ENCODE data around the gene NOS3. TPM values are rescaled to one million over a fixed set of nuclear protein-coding genes. Genes with fewer than 3 reads are reported as not detected.

Gene NOS3
- total and polyA plus RNA-seq, 9 of the 15 experiments (the other 6 are each of a cell fraction or from before 2014, with no cell fraction given), result 1.1 to 121 (median 23.6) TPM

DNA sequence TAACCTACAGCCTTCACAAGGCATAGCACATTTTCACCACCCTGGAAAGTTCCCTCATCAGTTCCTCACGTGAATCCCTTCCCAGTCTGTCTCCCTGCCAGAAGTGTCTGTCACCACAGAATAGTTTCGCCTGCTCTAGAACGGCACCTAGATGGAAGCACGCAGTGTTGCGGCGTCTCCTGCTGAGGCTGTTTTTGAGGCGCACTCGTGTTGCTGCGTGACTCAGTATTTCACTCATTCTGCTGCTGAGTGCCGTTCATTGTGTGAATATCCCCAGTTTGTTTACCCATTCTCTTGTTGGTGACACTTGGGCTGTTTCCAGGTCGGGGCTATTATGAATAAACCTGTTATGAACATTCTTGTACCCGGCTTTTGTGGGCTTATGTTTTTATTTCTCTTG, 12.8 kb downstream of the NOS3 start (continued):
- TF ChIP-seq ZNF444 (CRISPR knock-in tag; IDR thresholded peaks at IDR 0.05), result no peak
- TF ChIP-seq, protein P1, sequence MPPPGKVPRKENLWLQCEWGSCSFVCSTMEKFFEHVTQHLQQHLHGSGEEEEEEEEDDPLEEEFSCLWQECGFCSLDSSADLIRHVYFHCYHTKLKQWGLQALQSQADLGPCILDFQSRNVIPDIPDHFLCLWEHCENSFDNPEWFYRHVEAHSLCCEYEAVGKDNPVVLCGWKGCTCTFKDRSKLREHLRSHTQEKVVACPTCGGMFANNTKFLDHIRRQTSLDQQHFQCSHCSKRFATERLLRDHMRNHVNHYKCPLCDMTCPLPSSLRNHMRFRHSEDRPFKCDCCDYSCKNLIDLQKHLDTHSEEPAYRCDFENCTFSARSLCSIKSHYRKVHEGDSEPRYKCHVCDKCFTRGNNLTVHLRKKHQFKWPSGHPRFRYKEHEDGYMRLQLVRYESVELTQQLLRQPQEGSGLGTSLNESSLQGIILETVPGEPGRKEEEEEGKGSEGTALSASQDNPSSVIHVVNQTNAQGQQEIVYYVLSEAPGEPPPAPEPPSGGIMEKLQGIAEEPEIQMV (tag; conservative IDR thresholded peaks at IDR 0.05; ENCODE audit: low read depth), result no peak
- no peak for TF ChIP-seq ARHGAP35 (IDR thresholded peaks at IDR 0.05; ENCODE audit: partially characterized antibody)
- TF ChIP-seq PHB (CRISPR knock-in tag; IDR thresholded peaks at IDR 0.05), result no peak
- TF ChIP-seq MCM2 (IDR thresholded peaks at IDR 0.05; ENCODE audit: low read depth), result no peak
- TF ChIP-seq PPARD (CRISPR knock-in tag; IDR thresholded peaks at IDR 0.05), result no peak
- TF ChIP-seq NFIX (CRISPR knock-in tag; IDR thresholded peaks at IDR 0.05; ENCODE audit: low read depth), result no peak
- TF ChIP-seq RCOR1 (IDR thresholded peaks at IDR 0.05; ENCODE audit: borderline replicate concordance in 1 of 2, low read depth in 2 of 2, low read length in 2 of 2), result peak in 1 of 2 experiments; percentile 68; a peak in 1 of 4 replicates
- TF ChIP-seq GABPB2 (CRISPR knock-in tag; conservative IDR thresholded peaks at IDR 0.05), result no peak
- TF ChIP-seq ATF7 (IDR thresholded peaks at IDR 0.05), result peak; percentile 54; the same call in 1 of the 2 replicates
- no peak for TF ChIP-seq ZNF134 (CRISPR knock-in tag; conservative IDR thresholded peaks at IDR 0.05)
- TF ChIP-seq, protein P2, sequence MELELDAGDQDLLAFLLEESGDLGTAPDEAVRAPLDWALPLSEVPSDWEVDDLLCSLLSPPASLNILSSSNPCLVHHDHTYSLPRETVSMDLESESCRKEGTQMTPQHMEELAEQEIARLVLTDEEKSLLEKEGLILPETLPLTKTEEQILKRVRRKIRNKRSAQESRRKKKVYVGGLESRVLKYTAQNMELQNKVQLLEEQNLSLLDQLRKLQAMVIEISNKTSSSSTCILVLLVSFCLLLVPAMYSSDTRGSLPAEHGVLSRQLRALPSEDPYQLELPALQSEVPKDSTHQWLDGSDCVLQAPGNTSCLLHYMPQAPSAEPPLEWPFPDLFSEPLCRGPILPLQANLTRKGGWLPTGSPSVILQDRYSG (tag; conservative IDR thresholded peaks at IDR 0.05; ENCODE audit: low read depth), result no peak
- 0 out of 2 replicates have a peak, but pooled peaks have one; percentile 53 for TF ChIP-seq HDAC2 (IDR thresholded peaks at IDR 0.05)
- TF ChIP-seq, protein P3, sequence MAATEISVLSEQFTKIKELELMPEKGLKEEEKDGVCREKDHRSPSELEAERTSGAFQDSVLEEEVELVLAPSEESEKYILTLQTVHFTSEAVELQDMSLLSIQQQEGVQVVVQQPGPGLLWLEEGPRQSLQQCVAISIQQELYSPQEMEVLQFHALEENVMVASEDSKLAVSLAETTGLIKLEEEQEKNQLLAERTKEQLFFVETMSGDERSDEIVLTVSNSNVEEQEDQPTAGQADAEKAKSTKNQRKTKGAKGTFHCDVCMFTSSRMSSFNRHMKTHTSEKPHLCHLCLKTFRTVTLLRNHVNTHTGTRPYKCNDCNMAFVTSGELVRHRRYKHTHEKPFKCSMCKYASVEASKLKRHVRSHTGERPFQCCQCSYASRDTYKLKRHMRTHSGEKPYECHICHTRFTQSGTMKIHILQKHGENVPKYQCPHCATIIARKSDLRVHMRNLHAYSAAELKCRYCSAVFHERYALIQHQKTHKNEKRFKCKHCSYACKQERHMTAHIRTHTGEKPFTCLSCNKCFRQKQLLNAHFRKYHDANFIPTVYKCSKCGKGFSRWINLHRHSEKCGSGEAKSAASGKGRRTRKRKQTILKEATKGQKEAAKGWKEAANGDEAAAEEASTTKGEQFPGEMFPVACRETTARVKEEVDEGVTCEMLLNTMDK (IDR thresholded peaks at IDR 0.05; ENCODE audit: borderline replicate concordance, insufficient read depth, low read depth, low read length, poor library complexity, severe bottlenecking), result no peak
- peak; percentile 71 for TF ChIP-seq SMARCE1 (IDR thresholded peaks at IDR 0.05)
- no peak for TF ChIP-seq SMC3 (conservative IDR thresholded peaks at IDR 0.05; ENCODE audit: insufficient read depth, low read depth, low read length)
- TF ChIP-seq RNF2 (IDR thresholded peaks at IDR 0.05), result no peak
- no peak for TF ChIP-seq ZNF644 (tag; IDR thresholded peaks at IDR 0.05; ENCODE audit: low read depth)
- TF ChIP-seq KLF1 (tag; IDR thresholded peaks at IDR 0.05), result no peak
- TF ChIP-seq, protein P4, sequence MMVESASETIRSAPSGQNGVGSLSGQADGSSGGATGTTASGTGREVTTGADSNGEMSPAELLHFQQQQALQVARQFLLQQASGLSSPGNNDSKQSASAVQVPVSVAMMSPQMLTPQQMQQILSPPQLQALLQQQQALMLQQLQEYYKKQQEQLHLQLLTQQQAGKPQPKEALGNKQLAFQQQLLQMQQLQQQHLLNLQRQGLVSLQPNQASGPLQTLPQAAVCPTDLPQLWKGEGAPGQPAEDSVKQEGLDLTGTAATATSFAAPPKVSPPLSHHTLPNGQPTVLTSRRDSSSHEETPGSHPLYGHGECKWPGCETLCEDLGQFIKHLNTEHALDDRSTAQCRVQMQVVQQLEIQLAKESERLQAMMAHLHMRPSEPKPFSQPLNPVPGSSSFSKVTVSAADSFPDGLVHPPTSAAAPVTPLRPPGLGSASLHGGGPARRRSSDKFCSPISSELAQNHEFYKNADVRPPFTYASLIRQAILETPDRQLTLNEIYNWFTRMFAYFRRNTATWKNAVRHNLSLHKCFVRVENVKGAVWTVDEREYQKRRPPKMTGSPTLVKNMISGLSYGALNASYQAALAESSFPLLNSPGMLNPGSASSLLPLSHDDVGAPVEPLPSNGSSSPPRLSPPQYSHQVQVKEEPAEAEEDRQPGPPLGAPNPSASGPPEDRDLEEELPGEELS (CRISPR knock-in tag; IDR thresholded peaks at IDR 0.05; ENCODE audit: borderline replicate concordance), result no peak
- no peak for TF ChIP-seq KDM4B (IDR thresholded peaks at IDR 0.05; ENCODE audit: borderline replicate concordance in 2 of 2, low read depth in 1 of 2)
- TF ChIP-seq, protein P5, sequence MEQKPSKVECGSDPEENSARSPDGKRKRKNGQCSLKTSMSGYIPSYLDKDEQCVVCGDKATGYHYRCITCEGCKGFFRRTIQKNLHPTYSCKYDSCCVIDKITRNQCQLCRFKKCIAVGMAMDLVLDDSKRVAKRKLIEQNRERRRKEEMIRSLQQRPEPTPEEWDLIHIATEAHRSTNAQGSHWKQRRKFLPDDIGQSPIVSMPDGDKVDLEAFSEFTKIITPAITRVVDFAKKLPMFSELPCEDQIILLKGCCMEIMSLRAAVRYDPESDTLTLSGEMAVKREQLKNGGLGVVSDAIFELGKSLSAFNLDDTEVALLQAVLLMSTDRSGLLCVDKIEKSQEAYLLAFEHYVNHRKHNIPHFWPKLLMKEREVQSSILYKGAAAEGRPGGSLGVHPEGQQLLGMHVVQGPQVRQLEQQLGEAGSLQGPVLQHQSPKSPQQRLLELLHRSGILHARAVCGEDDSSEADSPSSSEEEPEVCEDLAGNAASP (IDR thresholded peaks at IDR 0.05), result no peak
- peak; percentile 41 for TF ChIP-seq CXXC5 (CRISPR knock-in tag; IDR thresholded peaks at IDR 0.05)

Data from K562 (cell line).